HuH-7.5 (cell line): ENCODE measurements around the gene SLC41A3.
A peak's percentile ranks its signal among the peaks of the same experiment; 100 is the strongest.
"Not testable (repeated sequence)": the region's sequence is repeated elsewhere in the genome, so short reads cannot be mapped to it uniquely, and the experiment has no call there.

Experiments used
- DNase-seq: peaks from one replicate; pipeline ENCODE4 v3.0.0; 2011; ENCODE audit warnings: low spot score

SLC41A3 gene

GRCh38 chr3:125996751-125997150, 87.2 kb downstream of the SLC41A3 start:
- not testable (repeated sequence) for DNase-seq

GRCh38 chr3:125990253-125990970, 93.5 kb downstream of the SLC41A3 start:
- DNase-seq = peak; percentile 56

- DNase-seq = not testable (repeated sequence)
Observed at GRCh38 chr3:125984951-125985350, 99.0 kb downstream of the SLC41A3 start.

GRCh38 chr3:125977104-125977503, 106.8 kb downstream of the SLC41A3 start:
- not testable (repeated sequence) for DNase-seq

- not testable (repeated sequence) for DNase-seq
Observed at GRCh38 chr3:125976003-125976390, 107.9 kb downstream of the SLC41A3 start.

GRCh38 chr3:125975245-125976002, 108.5 kb downstream of the SLC41A3 start:
- not testable (repeated sequence) for DNase-seq

GRCh38 chr3:125971997-125972944, 111.7 kb downstream of the SLC41A3 start:
- DNase-seq = not testable (repeated sequence)

- not testable (repeated sequence) for DNase-seq
Observed at GRCh38 chr3:125968701-125969592, 115.0 kb downstream of the SLC41A3 start, which contains the start of gene ROPN1B. TSS of gene ROPN1B (plus strand) at chr3:125969178. CDS start at chr3:125972055, 2,877 bp downstream.

GRCh38 chr3:125968121-125968520, 115.8 kb downstream of the SLC41A3 start:
- DNase-seq = not testable (repeated sequence)

GRCh38 chr3:125967156-125967555, 116.8 kb downstream of the SLC41A3 start:
- DNase-seq = no peak

- DNase-seq = no peak
Observed at GRCh38 chr3:125965505-125965904, 118.4 kb downstream of the SLC41A3 start.

GRCh38 chr3:125963834-125964233, 120.1 kb downstream of the SLC41A3 start:
- DNase-seq = not testable (repeated sequence)

- no peak for DNase-seq
Observed at GRCh38 chr3:125961289-125961589, 122.7 kb downstream of the SLC41A3 start.

- no peak for DNase-seq
Observed at GRCh38 chr3:125960456-125961288, 123.3 kb downstream of the SLC41A3 start.

- DNase-seq = no peak
Observed at GRCh38 chr3:125960066-125960424, 123.9 kb downstream of the SLC41A3 start.

GRCh38 chr3:125959317-125960065, 124.4 kb downstream of the SLC41A3 start:
- DNase-seq = no peak

GRCh38 chr3:125958511-125959316, 125.2 kb downstream of the SLC41A3 start:
- DNase-seq = no peak

- no peak for DNase-seq
Observed at GRCh38 chr3:125957674-125958510, 126.0 kb downstream of the SLC41A3 start.
